ENCODE results near the gene MAP1LC3B2. TPM values are rescaled to one million over a fixed set of nuclear protein-coding genes. Genes with fewer than 3 reads are reported as not detected.

Gene MAP1LC3B2
- total and polyA plus RNA-seq, 2 of the 8 experiments (the other 6 are each of a cell fraction or from before 2014, with no cell fraction given), result 0.39 to 1.5 TPM

DNA sequence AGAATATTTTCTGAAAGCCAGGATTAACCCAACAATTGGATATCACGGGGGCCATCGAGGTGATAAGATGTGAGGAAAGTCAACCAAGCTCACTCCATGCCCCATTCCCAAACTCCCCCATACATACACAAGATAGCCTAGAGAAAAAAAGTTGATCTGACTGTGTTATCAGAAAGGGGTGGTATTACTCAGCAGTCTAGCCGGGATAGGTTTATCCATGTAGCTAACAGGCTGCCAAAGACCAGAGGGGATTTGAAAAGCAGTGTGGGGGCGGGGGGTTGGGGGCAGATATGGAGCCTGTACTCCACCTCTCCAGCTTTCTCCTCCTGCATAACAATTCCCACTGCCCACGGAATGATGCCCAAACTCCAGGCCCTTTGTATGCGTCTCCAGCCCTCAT is 13.2 kb upstream of the MAP1LC3B2 start (continued):
- TF ChIP-seq POLR2AphosphoS5 (IDR thresholded peaks at IDR 0.05; ENCODE audit: low read depth, low read length) (no peak), PHF8 (conservative IDR thresholded peaks at IDR 0.05; ENCODE audit: low read depth, low read length) (no peak), ATF2 (IDR thresholded peaks at IDR 0.05; ENCODE audit: low read length) (no peak), GTF2F1 (IDR thresholded peaks at IDR 0.05; ENCODE audit: borderline replicate concordance, low read depth, low read length) (no peak), ZNF274 (IDR thresholded peaks at IDR 0.05; ENCODE audit: borderline replicate concordance, extremely low read depth, low read length) (no peak), ASH2L (IDR thresholded peaks at IDR 0.05; ENCODE audit: low read length) (no peak), SP2 (IDR thresholded peaks at IDR 0.05; ENCODE audit: low read length) (no peak)

Measured in H1 (cell line).